GM10266 (cell line): ENCODE data around the gene JMJD1C.
"Not testable (repeated sequence)": the region's sequence is repeated elsewhere in the genome, so short reads cannot be mapped to it uniquely, and the experiment has no call there.

Source experiments
- DNase-seq: peaks from one replicate; pipeline ENCODE4 v3.0.0; 2012; ENCODE audit errors: extremely low spot score
- TF ChIP-seq, protein P1 (sequence below): IDR thresholded peaks from 2 replicates; pipeline ENCODE4 v1.5.1; 2012; ENCODE audit warnings: mild to moderate bottlenecking, low read depth; ENCODE audit not compliant: control insufficient read depth, insufficient read depth; ENCODE audit errors: missing control alignments

Gene JMJD1C

DNA sequence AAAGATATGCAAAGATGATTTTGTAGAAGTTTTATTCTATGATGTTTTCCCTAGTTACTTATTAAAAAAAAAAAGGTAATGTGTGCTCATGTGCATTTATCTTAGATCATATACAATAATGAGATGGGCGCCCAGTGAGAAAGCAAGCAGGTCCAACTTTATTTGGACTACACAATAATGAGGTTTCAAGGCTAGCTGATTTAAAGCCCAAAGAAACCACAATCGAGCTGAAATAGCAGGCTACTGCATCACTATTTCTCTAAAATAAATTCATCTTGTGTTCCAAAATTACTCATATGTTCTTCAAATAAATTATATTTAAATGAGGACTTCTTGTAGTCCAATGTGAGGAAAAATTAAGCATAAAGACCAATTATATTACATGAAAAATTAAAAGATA is 110.1 kb downstream of the JMJD1C start:
- TF ChIP-seq, protein P1, sequence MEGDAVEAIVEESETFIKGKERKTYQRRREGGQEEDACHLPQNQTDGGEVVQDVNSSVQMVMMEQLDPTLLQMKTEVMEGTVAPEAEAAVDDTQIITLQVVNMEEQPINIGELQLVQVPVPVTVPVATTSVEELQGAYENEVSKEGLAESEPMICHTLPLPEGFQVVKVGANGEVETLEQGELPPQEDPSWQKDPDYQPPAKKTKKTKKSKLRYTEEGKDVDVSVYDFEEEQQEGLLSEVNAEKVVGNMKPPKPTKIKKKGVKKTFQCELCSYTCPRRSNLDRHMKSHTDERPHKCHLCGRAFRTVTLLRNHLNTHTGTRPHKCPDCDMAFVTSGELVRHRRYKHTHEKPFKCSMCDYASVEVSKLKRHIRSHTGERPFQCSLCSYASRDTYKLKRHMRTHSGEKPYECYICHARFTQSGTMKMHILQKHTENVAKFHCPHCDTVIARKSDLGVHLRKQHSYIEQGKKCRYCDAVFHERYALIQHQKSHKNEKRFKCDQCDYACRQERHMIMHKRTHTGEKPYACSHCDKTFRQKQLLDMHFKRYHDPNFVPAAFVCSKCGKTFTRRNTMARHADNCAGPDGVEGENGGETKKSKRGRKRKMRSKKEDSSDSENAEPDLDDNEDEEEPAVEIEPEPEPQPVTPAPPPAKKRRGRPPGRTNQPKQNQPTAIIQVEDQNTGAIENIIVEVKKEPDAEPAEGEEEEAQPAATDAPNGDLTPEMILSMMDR = no peak
- no peak for DNase-seq

DNA sequence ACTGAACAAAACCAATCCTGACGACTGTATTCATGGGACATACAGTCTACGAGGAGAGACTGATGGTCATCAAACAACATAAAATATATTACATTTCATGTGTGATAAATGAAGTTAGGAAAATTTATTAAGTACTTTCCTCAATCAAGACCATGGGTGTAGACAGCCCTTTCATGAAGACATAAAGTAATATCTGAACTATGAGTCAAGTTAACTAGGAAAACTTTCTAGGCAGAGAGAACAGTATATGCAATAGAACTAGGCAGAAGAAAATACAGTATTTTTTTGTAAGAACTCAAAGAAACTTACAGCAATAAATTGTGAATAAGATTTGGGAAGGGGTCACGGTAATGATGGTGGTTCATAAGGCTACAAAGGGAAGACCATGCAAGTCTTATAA is 112.8 kb downstream of the JMJD1C start:
- TF ChIP-seq, protein P1 = no peak
- DNase-seq = no peak

DNA sequence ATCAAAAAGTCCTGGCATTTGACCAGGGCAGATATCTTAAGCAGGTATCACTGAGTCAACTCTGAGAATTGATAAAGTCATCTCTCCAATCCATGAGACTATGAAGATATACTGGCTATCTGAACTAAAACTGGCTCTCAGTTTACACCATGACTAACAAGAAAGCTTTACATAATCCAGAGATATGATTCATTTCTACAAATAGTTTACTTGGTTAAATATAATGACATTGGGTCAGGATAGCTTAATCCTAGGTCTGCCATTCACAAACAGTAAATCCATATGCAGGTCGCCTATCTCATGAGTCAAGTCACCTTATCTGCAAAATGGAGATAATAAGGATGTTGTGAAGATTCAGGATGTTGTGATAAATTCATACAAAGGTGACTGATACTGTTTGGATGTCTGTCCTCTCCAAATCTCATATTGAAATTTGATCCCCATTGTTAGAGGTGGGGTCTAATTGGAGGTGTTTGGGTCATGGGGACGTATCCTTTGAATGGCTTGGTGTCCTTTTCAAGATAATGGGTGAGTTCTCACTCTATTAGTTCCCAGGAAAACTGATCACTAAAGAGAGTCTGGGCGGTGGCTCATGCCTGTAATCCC is 117.4 kb downstream of the JMJD1C start:
- TF ChIP-seq, protein P1 = no peak
- DNase-seq = no peak

DNA sequence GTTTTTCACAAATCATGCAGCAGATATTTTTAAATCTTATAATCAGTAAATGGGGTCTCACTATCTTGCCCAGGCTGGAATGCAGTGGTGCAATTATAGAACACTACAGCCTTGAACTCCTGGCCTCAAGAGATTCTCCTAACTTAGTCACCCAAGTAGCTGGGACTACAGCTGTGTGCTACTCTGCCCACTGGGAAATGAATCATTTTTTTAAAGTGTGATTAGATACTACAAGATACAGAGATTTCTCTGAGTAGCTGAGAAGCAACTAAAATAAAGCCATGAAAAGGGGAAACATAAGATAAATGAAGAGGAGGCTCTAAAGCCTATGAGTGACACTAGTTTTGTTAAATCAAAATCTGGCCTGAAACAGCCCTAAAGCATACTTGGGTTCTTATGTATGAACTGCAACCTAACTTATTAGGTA is 119.7 kb downstream of the JMJD1C start:
- TF ChIP-seq, protein P1 = no peak
- DNase-seq = no peak

DNA sequence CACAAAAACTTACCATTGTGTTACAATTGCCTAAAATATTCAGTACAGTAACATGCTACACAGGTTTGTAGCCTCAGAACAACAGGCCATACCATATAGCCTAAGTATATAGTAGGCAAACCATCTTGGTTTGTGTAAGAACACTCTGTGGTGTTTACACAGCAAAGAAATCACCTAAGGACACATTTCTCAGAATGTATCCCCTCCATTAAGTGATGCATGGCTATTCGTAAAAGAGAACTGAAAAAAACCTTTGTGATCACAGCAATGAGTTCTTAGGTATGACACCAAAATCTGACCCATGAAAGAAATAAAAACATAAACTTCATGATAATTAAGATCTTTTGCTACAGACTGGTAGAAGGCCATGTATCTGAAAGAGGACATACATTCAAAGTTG is 121.5 kb downstream of the JMJD1C start:
- DNase-seq = no peak
- TF ChIP-seq, protein P1 = no peak

DNA sequence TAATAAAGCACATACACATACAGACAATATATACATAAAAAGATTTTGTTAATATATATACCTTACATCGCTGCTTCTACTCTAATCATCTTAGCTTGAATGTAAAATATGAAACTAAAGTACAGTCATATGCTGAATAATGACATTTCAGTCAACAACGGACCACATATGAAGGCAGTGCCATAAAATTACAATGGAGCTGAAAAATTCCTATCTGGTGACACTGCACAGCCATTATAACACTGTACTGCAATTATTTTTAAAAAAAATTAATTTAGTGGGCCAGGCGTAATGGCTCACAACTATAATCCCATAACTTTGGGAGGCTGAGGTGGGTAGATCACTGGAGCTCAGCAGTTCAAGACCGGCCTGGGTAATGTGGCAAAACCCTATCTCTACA is 122.3 kb downstream of the JMJD1C start:
- TF ChIP-seq, protein P1 = no peak
- no peak for DNase-seq

DNA sequence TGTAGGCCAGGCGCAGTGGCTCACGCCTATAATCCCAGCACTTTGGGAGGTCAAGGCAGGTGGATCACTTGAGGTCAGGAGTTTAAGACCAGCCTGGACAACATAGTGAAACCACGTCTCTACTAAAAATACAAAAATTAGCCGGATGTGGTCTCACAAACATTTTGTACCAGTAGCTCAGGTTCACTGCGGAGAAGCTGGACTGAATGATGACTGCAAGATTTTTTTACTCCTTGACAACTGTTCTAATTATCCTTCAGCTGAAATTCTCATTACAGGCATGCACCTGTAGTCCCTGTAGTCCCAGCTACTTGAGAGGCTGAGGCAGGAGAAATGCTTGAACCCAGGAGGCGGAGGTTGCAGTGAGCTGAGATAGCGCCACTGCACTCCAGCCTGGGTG is 126.1 kb downstream of the JMJD1C start:
- not testable (repeated sequence) for DNase-seq

DNA sequence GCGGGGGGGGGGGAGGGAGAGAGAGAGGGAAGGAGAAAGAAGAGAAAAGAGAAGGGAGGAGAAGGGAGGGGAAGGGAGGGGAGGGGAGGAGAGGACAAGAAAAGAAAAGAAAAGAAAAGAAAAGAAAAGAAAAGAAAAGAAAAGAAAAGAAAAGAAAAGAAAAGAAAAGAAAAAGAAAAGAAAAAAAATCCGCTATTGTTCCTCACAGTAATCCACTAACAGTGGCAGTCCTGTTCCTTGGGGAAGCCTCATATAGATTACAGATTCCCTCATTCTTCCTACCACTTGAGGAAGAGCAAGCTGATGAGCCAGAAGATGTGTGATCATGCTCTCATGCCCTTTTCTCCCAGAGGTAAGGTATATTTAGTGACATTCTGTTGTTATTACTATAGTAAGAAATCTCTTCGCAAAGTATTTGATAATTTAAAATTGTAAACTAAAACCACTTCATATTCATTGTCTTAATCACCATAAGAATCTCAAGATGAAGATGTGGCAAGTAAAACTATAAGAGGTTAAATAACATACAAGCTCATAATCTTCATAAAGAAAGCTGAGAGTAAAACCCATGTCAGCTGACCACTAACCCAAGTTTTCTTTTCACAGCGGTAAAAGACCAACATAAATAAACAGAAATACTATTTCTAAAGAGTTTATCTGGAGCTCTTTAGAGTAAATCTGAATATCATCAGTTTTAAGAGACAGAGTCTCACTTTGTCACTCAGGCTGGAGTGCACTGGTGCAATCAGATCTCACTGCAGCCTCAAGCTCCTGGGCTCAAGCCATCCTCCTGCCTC is 128.1 kb downstream of the JMJD1C start:
- TF ChIP-seq, protein P1 = no peak
- DNase-seq = no peak
